K562 (cell line): ENCODE results near the gene MYMK. TPM values are rescaled to one million over a fixed set of nuclear protein-coding genes. Genes with fewer than 3 reads are reported as not detected.

Experiments
- BRF2 ChIP-seq: IDR thresholded peaks from 3 replicates; pipeline ENCODE4 v1.6.1; 2011; ENCODE audit warnings: borderline replicate concordance, mild to moderate bottlenecking; ENCODE audit not compliant: insufficient read length, insufficient read depth
- CHD4 ChIP-seq: fragments of 200-600 bp; sonication (generic); IDR thresholded peaks from 3 replicates; pipeline ENCODE4 v1.6.1; 2012; ENCODE audit warnings: low read depth, mild to moderate bottlenecking, mixed read lengths, low read length, inconsistent platforms; ENCODE audit not compliant: insufficient read depth, insufficient replicate concordance, poor library complexity, severe bottlenecking
- ETV1 ChIP-seq: fragments of 450-650 bp; conservative IDR thresholded peaks from 2 replicates; pipeline ENCODE4 v1.6.1; 2016; ENCODE audit warnings: missing genetic modification characterization, control low read depth, low read depth, missing compliant biosample characterization
- GMEB1 ChIP-seq: fragments of 250-450 bp; sonication (Bioruptor Pico); IDR thresholded peaks from 2 replicates; pipeline ENCODE4 v1.4.0; 2020; ENCODE audit warnings: mild to moderate bottlenecking
- HINFP ChIP-seq: fragments of 450-650 bp; conservative IDR thresholded peaks from 2 replicates; pipeline ENCODE4 v1.6.1; 2016; ENCODE audit warnings: missing genetic modification characterization, low read depth, mild to moderate bottlenecking, control low read depth, missing compliant biosample characterization
- HMG20B ChIP-seq: fragments of 250-450 bp; sonication (Bioruptor Pico); IDR thresholded peaks from 2 replicates; pipeline ENCODE4 v1.5.0; 2021; ENCODE audit warnings: mild to moderate bottlenecking
- HMGN3 ChIP-seq: IDR thresholded peaks from 2 replicates; pipeline ENCODE4 v1.6.1; 2011; ENCODE audit warnings: borderline replicate concordance, low read depth, mild to moderate bottlenecking, mixed read lengths, low read length; ENCODE audit not compliant: insufficient read length; ENCODE audit errors: extremely low read depth
- KHSRP ChIP-seq: fragments of 450-650 bp; IDR thresholded peaks from 2 replicates; pipeline ENCODE4 v1.6.1; 2017
- MTA3 ChIP-seq: fragments of 450-650 bp; formaldehyde crosslinking; IDR thresholded peaks from 2 replicates; pipeline ENCODE4 v1.6.1; 2017; ENCODE audit warnings: mild to moderate bottlenecking, borderline replicate concordance
- NCOA2 ChIP-seq, 2 experiments: fragments of 450-650 bp; IDR thresholded peaks; 2 replicates each; pipeline ENCODE4 v1.6.1; 2018; ENCODE audit warnings: mild to moderate bottlenecking in 2 of 2, moderate library complexity in 1 of 2; ENCODE audit not compliant: partially characterized antibody in 2 of 2
- NEUROD1 ChIP-seq: fragments of 150-350 bp; IDR thresholded peaks from 2 replicates; pipeline ENCODE4 v1.6.1; 2014; ENCODE audit warnings: borderline replicate concordance, low read length, low read depth; ENCODE audit not compliant: partially characterized antibody
- NRF1 ChIP-seq, 2 experiments: fragments of 450-650 bp; IDR thresholded peaks in 1 of 2; conservative IDR thresholded peaks in 1 of 2; 2 replicates each; pipeline ENCODE4 v1.6.1; 2014; ENCODE audit warnings: mild to moderate bottlenecking in 2 of 2
- RCOR1 ChIP-seq, 2 experiments: IDR thresholded peaks; 2 replicates each; pipeline ENCODE4 v1.6.1; 2012; ENCODE audit warnings: low read depth in 2 of 2, low read length in 2 of 2, borderline replicate concordance in 1 of 2, improper control_type of control experiment in 1 of 2
- ZFX ChIP-seq: sonication (generic); formaldehyde crosslinking; IDR thresholded peaks from 2 replicates; pipeline ENCODE4 v1.8.0; 2022; ENCODE audit warnings: mild to moderate bottlenecking, missing genetic modification reagents, moderate library complexity
- ZNF3 ChIP-seq: fragments of 250-450 bp; sonication (Bioruptor Pico); IDR thresholded peaks from 2 replicates; pipeline ENCODE4 v1.5.0; 2021; ENCODE audit warnings: mild to moderate bottlenecking, moderate library complexity
- ZNF449 ChIP-seq: fragments of 250-450 bp; sonication (Bioruptor Pico); IDR thresholded peaks from 2 replicates; pipeline ENCODE4 v1.8.0; 2022; ENCODE audit warnings: moderate library complexity, mild to moderate bottlenecking, inconsistent platforms
- ZNF551 ChIP-seq: fragments of 250-450 bp; sonication (Bioruptor Pico); IDR thresholded peaks from 2 replicates; pipeline ENCODE4 v1.5.0; 2021; ENCODE audit warnings: mild to moderate bottlenecking, moderate library complexity
- ZNF584 ChIP-seq: fragments of 200-800 bp; sonication (Bioruptor generic); IDR thresholded peaks from 2 replicates; pipeline ENCODE4 v1.6.1; 2016; ENCODE audit warnings: low read depth, mild to moderate bottlenecking, missing genetic modification characterization, missing compliant biosample characterization
- polyA plus RNA-seq, 8 experiments: library from polyadenylated mRNA; depleted of rRNA in 4 of 8; stranded (reverse) in 5 of 8; unstranded in 3 of 8; fragments of >200 nt; fragmentation: Nextera tagmentation in 2 of 8; fragmentation: Illumina TruSeq in 1 of 8; extraction: Ambion mirVana in 2 of 8; extraction: Trizol in 1 of 8; gene quantifications; 2 replicates each; pipeline versions ENCODE4 v1.2.1 to v1.2.3, GENCODE V29; 2011 to 2014; ENCODE audit warnings: inconsistent platforms in 1 of 8, missing spikeins in 1 of 8
- total RNA-seq, 7 experiments: library from RNA; depleted of rRNA in 6 of 7; stranded (reverse); fragments of >200 nt in 6 of 7; fragmentation: Illumina TruSeq in 2 of 7; extraction: Trizol in 2 of 7; gene quantifications; 2 replicates each; pipeline versions ENCODE4 v1.2.1 to v1.2.3, GENCODE V29; 2011 to 2021; ENCODE audit warnings: low replicate concordance in 1 of 7

Gene MYMK
- total and polyA plus RNA-seq, 9 of the 15 experiments (the other 6 are each of a cell fraction or from before 2014, with no cell fraction given) = not detected

- no peak for TF ChIP-seq ZNF449 (CRISPR knock-in tag)
- no peak for TF ChIP-seq ETV1 (tag)
- TF ChIP-seq GMEB1 (CRISPR knock-in tag) = no peak
- TF ChIP-seq HMG20B = no peak
- TF ChIP-seq ZNF584 (CRISPR knock-in tag) = no peak
- TF ChIP-seq ZNF3 (CRISPR knock-in tag) = no peak
- TF ChIP-seq KHSRP = no peak
- TF ChIP-seq BRF2 = no peak
- TF ChIP-seq ZFX (CRISPR knock-in tag) = peak; percentile 87
- TF ChIP-seq MTA3 = peak; percentile 39; the same call in 1 of the 2 replicates
- TF ChIP-seq NEUROD1 = no peak
- no peak for TF ChIP-seq NCOA2 (IDR thresholded peaks at IDR 0.05; ENCODE audit: partially characterized antibody in 2 of 2)
- TF ChIP-seq HMGN3 = peak; percentile 73
- TF ChIP-seq NRF1 (conservative IDR thresholded peaks at IDR 0.05 in 1 of 2, IDR thresholded peaks at IDR 0.05 in 1 of 2) = no peak
- no peak for TF ChIP-seq ZNF551 (CRISPR knock-in tag)
- 0 out of 4 replicates have a peak, but pooled peaks of 1 of the 2 experiments have one; percentile 50 for TF ChIP-seq RCOR1 (IDR thresholded peaks at IDR 0.05; ENCODE audit: borderline replicate concordance in 1 of 2, low read depth in 2 of 2, low read length in 2 of 2)
- TF ChIP-seq CHD4 = no peak
- TF ChIP-seq HINFP (tag) = no peak
Measured at GRCh38 chr9:133505901-133506652, 18.7 kb downstream of the MYMK start (continued).
